ENCODE measurements around the gene TDRD10.

TDRD10 gene

DNA sequence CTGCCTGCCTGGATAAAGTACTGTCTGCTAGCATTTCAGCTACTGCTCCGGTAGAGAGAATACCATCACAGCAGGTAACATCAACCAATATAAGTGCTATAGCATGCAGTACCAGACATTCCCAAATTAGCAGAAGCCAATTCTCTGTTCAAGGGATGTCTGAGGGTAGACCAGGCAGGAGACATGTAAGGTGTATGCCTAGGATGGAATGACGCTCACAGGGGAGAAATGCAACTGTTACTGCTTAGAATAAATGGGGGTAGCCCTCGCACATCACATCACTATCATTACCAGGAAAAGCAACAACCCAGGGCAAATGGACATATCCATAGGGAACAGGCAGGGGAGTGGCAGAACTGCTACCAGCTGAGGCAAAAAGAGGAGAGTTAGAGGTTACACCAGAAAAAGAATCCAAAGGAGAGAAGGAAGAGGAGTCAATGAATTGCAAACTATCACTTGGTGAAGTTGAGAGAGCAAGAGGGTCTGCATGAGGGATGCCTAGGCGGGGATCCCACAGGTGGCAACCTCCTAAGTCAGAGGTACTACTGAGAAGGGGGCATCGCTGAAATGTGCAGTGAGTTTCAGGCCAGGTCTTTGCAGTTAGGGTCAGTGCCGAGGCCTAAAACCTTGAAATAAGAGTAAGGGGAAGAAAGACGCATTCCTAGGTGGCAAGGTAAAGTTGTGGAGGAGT is 55.4 kb downstream of the TDRD10 start:
- no peak for DNase-seq

DNA sequence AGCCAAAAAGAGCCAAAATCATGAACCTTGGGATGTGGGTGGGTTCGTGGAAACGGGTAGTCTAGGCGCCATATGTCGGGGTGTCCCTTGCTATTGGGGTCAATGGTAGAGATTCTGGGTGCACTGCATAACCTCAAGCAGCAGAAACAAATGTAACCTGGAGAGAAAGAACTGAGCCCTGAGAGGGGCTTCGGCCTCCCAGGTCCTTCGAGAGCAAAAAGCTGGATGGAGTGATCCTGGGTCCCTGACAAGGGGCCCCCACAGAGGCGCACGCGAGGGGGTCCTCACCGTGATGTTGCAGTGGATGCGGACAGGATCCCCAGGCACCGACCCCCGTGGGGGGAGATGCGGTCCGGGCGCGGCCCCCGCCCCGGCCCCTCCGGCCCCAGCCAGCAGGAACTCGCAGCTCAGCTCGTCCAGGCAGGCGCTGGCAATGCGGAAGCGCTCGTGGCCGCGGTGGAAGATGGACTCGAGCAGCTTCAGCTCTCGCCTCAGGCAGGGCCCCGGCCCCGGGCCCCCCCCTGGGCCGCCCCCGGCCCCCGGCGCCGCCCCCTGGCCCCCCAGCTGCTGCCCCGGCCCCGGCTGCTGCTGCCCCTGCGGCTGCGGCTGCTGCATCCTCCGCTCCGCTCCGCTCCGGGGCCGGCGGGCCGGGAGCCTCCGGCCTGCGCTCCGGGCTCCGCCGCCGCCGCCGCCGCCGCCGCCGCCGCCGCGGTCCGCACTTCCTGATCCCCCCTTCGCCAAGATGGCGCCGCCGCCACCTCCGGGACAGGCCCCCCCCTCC is 56.1 kb downstream of the TDRD10 start, which contains the start of gene UBE2Q1:
Gene UBE2Q1 (minus strand): TSS at position 724 of the 781 bp plus-strand sequence. CDS start 109 bp downstream, at position 615.
- no peak for DNase-seq

DNA sequence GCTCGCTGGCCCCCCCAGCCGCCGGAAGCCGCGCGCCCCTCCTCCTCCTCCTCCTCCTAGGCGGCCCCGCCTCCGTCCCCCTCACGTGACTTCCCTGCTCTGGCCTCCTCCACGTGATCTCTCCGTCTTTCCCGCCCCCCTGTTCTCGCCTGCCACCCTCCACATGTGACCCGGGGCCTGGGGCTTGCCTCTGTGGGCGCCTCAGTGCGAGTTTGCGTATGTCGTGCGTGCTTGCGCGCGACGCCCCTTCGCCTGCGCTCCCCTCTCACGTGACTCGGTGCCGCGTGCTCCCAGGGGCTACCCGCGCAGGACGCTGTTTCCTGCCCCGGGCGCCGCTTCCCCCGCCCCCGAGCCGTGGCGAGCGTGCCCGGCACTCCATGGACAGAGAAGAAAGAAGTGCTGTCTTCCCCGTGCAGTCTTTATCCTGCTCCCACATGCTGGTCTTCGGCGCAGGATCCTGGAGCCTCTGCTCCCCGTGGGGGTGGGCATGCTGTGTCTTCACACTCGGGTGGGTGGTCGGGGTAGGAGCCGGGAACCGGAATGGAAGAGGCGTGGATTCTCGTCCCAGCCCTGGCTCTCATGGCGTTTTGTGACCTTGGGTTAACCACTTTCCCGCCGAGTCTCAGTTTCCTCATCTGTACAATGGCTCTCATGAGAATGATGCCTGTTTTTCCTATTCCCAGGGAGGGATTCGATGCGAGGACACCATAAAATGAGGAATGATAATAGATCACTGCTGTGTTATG is 56.9 kb downstream of the TDRD10 start:
- peak; percentile 99 for DNase-seq

DNA sequence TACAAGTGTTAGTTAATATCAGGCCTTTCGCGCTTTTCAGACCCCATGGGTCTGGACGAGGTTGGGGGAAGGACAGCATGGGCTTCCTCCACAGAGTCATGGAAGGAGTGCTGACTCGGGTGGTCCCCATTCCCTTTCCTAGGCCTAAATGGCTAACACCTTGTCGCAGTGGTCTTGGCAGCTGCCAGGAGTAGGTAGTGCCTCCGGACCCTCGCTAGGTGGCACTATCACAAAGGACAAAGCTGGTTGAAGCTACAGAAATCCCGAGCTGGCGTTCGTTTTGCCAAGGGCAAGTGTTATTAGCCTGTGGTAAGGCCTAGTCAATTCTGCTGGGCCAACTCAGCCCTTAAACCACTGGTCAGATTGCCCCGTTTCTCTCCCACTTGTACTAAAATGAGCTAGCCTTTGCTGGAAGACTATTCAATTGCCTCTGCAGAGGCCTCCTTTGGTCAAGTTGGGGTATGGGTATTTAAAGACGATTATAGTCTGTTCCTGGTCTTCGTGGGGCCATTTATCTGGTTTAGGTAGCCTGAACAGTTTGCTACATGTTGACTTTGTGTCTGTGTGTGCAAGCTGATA is 57.5 kb downstream of the TDRD10 start:
- peak; percentile 80 for DNase-seq

DNA sequence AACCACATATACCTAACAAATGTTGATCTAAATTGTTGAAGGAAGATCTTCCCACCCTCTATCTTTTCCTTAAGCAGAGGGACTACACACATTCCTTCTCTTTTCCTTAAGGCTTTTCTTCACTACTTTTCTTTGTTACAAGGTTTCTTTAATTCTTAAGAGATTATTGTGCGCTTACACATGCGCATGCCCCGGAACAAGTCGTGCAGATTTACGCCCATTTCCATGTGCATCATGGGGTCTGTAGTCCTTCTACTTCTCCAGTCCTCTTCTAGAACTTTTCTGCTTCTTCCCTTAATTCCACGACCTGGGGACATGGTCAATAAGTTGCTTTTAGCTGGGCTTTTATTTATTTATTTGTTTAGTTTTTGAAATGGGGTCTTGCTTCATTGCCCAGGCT is 63.9 kb downstream of the TDRD10 start:
- DNase-seq = no peak

DNA sequence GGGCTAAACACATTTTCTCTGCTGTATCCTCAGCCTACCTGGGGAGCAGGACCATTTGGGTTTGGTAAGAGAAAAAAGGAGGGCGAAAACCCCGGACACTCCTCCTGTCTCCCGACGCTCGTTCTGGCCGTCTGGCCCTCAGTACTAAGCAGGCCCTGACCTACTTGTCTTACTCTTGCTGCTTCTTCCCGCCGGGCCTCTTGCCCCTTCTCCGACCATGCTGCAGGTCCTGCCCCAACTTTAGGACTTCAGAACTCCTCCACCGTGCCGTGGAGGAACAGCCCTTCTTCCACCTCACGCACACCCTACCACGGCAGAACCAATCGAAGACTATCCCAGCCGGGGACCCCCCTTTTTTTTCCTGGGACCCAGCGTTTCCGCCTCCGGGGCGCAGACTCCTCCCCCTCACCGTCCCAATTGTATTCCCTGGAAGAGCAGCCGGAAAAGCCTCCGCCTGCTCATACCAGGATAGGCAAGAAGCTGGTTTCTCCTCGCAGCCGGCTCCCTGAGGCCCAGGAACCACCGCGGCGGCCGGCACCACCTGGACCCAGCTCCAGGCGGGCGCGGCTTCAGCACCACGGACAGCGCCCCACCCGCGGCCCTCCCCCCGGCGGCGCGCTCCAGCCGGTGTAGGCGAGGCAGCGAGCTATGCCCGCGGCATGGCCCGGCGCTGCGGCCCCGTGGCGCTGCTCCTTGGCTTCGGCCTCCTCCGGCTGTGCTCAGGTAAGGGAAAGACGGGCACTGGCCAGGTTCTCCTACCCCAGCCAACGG is 65.6 kb downstream of the TDRD10 start, which contains the start of gene CHRNB2:
Gene CHRNB2 (plus strand): TSS at position 393 of the 771 bp plus-strand sequence. CDS start 267 bp downstream, at position 660.
- peak; percentile 87 for DNase-seq

DNA sequence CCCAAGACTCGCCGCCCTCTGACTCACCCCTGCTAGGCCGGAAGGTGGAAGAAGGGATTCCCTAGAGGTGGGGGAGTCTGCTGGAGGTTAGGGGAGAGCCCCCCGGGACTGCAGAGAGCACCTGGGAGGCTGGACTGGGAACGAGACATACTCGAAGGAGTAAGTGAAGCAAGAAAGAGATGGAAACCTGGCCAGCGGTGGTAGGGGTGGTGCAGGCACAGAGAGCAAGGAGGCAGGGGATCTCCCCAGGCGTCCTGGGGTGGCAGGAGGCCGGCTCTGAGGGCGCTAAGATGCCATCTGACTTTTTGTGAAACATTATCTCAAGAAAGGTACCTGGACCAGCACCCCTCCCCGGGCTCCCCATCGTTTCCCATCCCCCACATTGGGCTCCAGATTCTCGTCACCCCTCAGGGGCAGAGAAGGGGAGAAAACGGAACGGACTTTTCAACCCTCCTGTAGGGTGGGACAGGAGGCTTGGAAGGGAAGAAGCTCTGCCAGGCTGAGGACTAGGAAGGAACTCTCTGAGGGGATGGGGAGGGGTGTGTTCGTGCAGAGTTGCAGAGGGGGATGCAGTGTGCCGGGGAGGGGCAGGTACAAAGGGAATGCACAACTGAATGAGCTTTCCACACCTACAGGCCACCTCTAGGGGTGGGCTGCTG is 66.3 kb downstream of the TDRD10 start:
- DNase-seq = no peak

DNA sequence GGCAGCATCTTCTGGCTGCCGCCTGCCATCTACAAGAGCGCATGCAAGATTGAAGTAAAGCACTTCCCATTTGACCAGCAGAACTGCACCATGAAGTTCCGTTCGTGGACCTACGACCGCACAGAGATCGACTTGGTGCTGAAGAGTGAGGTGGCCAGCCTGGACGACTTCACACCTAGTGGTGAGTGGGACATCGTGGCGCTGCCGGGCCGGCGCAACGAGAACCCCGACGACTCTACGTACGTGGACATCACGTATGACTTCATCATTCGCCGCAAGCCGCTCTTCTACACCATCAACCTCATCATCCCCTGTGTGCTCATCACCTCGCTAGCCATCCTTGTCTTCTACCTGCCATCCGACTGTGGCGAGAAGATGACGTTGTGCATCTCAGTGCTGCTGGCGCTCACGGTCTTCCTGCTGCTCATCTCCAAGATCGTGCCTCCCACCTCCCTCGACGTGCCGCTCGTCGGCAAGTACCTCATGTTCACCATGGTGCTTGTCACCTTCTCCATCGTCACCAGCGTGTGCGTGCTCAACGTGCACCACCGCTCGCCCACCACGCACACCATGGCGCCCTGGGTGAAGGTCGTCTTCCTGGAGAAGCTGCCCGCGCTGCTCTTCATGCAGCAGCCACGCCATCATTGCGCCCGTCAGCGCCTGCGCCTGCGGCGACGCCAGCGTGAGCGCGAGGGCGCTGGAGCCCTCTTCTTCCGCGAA is 69.4 kb downstream of the TDRD10 start:
- DNase-seq = no peak

DNA sequence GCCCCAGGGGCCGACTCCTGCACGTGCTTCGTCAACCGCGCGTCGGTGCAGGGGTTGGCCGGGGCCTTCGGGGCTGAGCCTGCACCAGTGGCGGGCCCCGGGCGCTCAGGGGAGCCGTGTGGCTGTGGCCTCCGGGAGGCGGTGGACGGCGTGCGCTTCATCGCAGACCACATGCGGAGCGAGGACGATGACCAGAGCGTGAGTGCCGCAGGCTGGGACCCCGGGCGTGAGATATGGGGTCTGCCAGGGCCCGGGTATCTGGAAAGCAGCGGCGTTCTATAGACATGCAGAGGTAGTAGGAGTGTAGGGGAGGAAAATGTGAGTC is 69.9 kb downstream of the TDRD10 start:
- DNase-seq = no peak

DNA sequence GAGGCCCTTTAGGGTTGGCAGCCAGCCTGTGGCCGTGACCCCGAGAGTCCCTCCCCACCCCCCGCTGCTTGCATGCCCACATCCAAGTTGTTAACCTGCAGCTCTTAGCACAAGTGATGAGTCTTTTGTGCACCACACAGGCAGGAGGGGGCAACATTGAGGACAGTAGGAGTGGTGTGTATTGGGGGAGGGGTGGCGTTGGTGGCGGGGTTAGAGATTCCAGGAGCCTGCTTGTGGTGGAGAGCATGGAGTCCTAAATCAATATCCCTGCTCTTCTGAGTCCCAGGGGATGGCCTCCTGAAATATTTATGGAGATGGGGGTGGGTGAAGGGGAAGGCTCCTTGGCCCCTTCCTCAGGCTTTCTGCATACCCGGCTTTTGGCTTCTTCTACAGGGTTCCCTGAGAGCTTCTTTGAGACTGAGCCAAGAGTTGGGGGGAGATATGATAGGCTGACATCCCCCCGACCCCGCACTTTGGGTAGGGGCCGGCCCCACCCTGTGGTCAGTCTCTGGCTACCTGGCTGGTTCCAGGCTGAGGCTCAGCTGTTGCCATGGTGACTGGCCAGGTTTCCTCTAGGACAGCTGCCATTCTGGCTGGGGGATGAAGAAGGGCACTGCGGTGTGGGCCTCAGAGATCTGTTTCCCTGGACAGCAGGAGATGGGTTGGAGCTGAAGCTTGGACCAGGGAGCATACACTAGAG is 70.6 kb downstream of the TDRD10 start:
- DNase-seq = no peak

DNA sequence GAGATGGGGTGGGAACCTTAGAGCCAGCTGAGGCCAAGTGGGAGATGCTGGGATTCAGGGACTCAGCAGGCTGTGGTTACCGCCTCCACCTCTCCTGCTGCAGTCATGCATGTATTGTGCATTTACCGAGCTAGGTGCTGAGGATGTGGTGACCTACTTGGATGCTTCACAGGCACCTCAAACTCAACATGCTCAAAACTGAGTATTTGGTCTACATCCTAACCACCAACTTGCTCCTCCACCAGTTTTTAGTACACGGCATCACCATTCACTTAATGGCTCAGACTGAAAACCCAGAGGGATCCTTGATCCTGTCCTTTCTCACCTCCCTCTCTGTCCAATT is 71.1 kb downstream of the TDRD10 start:
- DNase-seq = no peak

DNA sequence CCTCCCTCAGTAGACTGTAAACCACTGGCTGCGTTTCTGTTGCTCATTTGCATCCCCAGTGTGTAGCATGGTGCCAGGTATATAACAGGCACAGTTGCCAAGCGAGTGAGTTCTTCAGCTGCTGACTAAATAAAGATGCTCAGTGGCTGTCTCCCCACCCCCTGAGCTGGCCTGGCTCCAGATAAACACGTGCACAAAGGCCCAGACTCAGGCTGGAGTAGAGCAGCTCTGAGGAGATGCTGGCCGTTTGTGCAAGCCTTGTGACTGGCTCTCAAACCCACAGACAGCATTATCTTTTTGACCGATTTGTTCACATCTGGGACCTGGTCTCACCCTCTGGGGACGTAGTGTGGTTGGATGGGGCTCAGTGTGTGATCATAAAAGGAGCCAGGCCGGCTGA is 72.7 kb downstream of the TDRD10 start:
- no peak for DNase-seq

DNA sequence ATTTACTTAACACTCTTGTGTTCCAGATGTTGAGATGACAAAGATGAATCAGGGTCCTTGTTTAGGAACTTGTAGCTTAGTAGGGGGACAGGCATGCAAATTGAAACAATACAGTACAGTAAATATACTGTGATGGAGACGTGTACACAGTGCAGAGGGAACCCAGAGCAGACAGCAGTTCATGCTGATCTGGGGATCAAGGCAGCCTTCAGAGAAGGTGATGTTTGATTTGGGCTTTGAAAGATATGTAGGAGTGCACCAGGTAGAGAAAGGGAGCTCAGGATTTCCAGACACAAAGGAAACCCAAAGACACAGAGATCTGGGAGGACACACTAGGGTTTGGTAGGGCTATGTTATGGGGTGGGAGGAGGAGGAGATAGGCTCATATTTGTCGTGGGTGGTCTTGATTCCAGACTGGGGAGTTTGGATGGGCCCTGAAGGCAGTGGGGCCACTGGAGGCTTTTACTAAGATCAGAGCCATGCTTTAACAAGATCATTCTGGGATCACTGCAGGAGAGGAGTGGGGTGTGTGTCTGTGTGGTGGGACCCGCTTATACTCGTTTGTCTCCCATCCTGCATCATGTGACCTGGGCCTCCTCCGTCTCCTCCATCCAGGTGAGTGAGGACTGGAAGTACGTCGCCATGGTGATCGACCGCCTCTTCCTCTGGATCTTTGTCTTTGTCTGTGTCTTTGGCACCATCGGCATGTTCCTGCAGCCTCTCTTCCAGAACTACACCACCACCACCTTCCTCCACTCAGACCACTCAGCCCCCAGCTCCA is 73.3 kb downstream of the TDRD10 start:
- DNase-seq = no peak

DNA sequence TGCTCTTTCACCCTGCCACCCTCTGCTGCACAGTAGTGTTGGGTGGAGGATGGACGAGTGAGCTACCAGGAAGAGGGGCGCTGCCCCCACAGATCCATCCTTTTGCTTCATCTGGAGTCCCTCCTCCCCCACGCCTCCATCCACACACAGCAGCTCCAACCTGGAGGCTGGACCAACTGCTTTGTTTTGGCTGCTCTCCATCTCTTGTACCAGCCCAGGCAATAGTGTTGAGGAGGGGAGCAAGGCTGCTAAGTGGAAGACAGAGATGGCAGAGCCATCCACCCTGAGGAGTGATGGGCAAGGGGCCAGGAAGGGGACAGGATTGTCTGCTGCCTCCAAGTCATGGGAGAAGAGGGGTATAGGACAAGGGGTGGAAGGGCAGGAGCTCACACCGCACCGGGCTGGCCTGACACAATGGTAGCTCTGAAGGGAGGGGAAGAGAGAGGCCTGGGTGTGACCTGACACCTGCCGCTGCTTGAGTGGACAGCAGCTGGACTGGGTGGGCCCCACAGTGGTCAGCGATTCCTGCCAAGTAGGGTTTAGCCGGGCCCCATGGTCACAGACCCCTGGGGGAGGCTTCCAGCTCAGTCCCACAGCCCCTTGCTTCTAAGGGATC is 74.0 kb downstream of the TDRD10 start:
- no peak for DNase-seq

DNA sequence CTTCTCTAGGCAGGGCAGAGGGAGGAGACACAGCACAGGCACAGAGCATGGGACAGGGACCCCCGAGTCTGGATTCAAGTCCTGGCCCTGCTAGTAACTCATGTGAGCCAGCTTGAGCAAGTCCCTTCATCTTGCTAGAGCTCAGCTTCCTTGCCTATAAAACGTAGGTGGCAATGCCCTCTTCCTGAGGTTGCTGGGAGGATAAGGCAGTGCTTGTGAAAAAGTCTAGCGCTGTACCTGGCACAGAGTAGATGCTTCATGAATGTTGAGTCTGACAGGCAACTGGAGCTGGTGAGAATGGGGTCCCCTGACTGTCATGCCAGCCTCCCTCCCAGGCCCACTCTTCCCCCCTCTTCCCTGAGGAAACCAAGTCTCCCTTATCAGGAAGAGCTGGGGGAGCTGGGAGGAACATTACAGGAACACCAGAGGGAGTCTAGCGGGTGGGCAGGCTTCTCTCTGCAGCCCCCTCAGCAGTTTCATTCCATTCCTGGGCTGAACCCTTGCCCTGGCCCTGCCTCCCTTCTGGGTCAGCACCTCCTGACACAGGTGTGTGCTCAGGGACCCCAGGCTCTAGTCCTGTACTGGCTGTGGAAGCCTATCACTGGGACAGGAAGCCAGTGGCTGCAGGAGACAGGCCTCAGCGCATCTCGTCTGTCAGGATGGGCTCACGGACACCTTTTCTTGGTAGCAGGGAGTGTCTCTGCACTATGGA is 75.5 kb downstream of the TDRD10 start:
- no peak for DNase-seq

DNA sequence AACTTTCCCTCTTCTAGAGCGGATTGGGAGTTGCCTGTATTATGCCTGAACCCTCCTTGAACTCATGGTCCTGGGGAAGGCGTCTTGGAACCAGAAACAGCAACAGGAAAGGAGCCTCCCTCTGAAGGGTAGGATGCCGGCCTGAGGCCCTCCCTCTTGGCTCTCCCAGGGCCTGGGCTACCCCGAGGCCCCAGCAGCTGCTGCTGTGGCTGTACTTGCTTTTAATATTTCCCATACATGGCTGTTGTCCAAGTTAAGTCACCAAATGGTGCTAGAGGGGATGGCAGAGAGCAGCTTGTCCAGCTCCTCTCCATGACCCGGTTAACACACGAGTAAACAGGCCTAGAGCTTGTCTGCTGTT is 76.0 kb downstream of the TDRD10 start:
- no peak for DNase-seq

DNA sequence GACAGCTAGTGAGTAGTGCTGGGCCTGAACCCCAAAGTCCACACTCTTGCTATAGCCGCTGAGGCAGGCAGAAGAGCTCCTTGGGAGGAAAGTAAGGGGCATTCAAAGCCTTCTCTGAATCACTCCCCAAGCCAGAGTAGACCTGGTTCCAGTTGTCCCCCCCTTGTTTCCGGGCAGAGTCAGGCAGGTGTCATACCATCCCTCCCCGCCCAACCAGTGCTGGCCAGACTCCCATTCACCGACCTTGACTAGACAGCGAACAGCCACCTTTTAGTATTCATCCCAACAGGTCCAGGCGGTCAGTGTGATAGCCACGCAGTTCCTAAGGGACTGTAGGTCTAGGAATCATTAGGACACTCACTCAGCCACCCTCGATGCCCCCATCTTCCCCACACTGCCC is 77.4 kb downstream of the TDRD10 start:
- DNase-seq = no peak

DNA sequence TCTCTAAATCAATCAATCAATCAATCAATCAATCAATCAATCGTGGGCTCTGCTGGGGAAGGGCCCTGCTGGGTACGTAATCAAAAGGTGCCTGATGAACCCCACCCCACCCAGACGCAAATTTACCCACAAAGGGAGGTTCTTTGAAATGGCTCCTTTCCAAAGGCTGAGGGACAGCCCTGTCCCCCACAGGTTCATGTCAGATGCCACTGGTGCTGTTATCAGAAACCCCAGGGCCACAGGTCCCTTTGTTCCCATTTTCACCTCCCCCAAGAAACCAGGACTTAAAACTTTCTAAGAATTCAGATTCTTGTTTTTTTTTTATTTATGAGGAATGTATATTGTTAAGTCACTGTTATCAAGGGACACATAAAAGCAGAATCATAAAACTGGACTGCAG is 79.7 kb downstream of the TDRD10 start:
- DNase-seq = no peak

DNA sequence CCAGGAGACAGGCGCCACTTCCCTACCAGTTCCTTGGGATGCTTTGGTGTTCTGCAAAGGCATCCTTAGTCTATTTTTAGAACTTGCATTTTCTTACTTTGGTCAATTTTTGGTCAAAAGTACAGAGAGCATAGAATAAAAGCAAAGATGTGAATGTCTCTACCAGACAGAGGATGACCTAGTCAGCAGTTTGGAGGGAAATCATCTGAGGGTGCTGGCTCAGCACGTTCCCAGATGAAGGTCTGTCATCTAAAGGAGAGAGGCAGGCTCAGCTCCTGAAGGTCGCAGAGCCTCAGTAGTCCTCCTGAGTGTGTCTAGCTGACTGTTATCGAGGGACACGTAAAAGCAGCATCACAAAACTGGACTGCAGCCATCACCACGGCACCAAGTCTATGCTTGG is 80.9 kb downstream of the TDRD10 start:
- DNase-seq = no peak
